Measurements from ENCODE around the gene RMRP. TPM values are rescaled to one million over a fixed set of nuclear protein-coding genes. Genes with fewer than 3 reads are reported as not detected.
A peak's percentile ranks its signal among the peaks of the same experiment; 100 is the strongest.

The RMRP gene
- total RNA-seq, 1 donor from 2014 or later = 12,614 TPM

GRCh38 chr9:35666045-35666444 is 8.2 kb upstream of the RMRP start:
- DNase-seq (ENCODE audit: low spot score) = peak; percentile 56

- no peak for DNase-seq (ENCODE audit: low spot score)
Measured at GRCh38 chr9:35665471-35665818, 7.6 kb upstream of the RMRP start.

- DNase-seq (ENCODE audit: low spot score) = peak; percentile 84
Measured at GRCh38 chr9:35664531-35665470, 7.0 kb upstream of the RMRP start, which contains the start of gene ARHGEF39. Gene ARHGEF39, minus strand, starts transcription at chr9:35665195. Its CDS starts 26 bp downstream, at chr9:35665169.

- no peak for DNase-seq (ENCODE audit: low spot score)
Measured at GRCh38 chr9:35662437-35662836, 4.6 kb upstream of the RMRP start.

GRCh38 chr9:35661756-35662350 is 4.0 kb upstream of the RMRP start:
- DNase-seq (ENCODE audit: low spot score) = no peak

- DNase-seq (ENCODE audit: low spot score) = peak; percentile 51
Measured at GRCh38 chr9:35660966-35661415, 3.2 kb upstream of the RMRP start.

- peak; percentile 34 for DNase-seq (ENCODE audit: low spot score)
Measured at GRCh38 chr9:35659340-35659739, 1.5 kb upstream of the RMRP start.

- peak; percentile 37 for DNase-seq (ENCODE audit: low spot score)
Measured at GRCh38 chr9:35658968-35659220, 1.1 kb upstream of the RMRP start.

- DNase-seq (ENCODE audit: low spot score) = peak; percentile 95
Measured at GRCh38 chr9:35658137-35658967, 533 bp upstream of the RMRP start, which contains the start of gene CCDC107. Gene CCDC107, plus strand, starts transcription at chr9:35658292. Its CDS starts 88 bp downstream, at chr9:35658380.

- DNase-seq (ENCODE audit: low spot score) = peak; percentile 70
Measured at GRCh38 chr9:35656831-35657545, 831 bp downstream of the RMRP start.

- no peak for DNase-seq (ENCODE audit: low spot score)
Measured at GRCh38 chr9:35656348-35656747, 1.5 kb downstream of the RMRP start.

- no peak for DNase-seq (ENCODE audit: low spot score)
Measured at GRCh38 chr9:35653611-35654010, 4.2 kb downstream of the RMRP start.

- DNase-seq (ENCODE audit: low spot score) = no peak
Measured at GRCh38 chr9:35652829-35653209, 5.0 kb downstream of the RMRP start.

GRCh38 chr9:35651956-35652828 is 5.6 kb downstream of the RMRP start:
- DNase-seq (ENCODE audit: low spot score) = no peak

GRCh38 chr9:35650341-35651158 is 7.3 kb downstream of the RMRP start, which contains the start of gene SIT1:
Gene SIT1, minus strand, starts transcription at chr9:35650931. Its CDS starts 78 bp downstream, at chr9:35650853.
- no peak for DNase-seq (ENCODE audit: low spot score)

- DNase-seq (ENCODE audit: low spot score) = no peak
Measured at GRCh38 chr9:35649431-35650340, 8.1 kb downstream of the RMRP start.

- peak; percentile 96 for DNase-seq (ENCODE audit: low spot score)
Measured at GRCh38 chr9:35646533-35647265, 11.1 kb downstream of the RMRP start.

- no peak for DNase-seq (ENCODE audit: low spot score)
Measured at GRCh38 chr9:35646153-35646532, 11.7 kb downstream of the RMRP start.
